HG02885 (cell line): ENCODE results near the gene LTO1.

Experiments
- ATAC-seq: cut with Tn5 transposase; IDR thresholded peaks from one replicate; pipeline ENCODE4 v1.9.1; 2021; ENCODE audit warnings: mild to moderate bottlenecking; ENCODE audit not compliant: unreplicated experiment, poor library complexity

Gene LTO1

GRCh38 chr11:69674886-69675714 is at the start of gene LTO1:
Gene LTO1, minus strand, starts transcription at chr11:69675353. Its CDS starts 114 bp downstream, at chr11:69675239.
- ATAC-seq, result peak; percentile 88

- no peak for ATAC-seq
Observed at GRCh38 chr11:69721745-69722144, 46.6 kb upstream of the LTO1 start.

GRCh38 chr11:69721106-69721505 is 46.0 kb upstream of the LTO1 start:
- ATAC-seq, result no peak

- no peak for ATAC-seq
Observed at GRCh38 chr11:69718912-69719311, 43.8 kb upstream of the LTO1 start.

- ATAC-seq, result no peak
Observed at GRCh38 chr11:69718147-69718546, 43.0 kb upstream of the LTO1 start.

GRCh38 chr11:69716891-69717747 is 42.0 kb upstream of the LTO1 start:
- ATAC-seq, result no peak

GRCh38 chr11:69716099-69716498 is 40.9 kb upstream of the LTO1 start:
- no peak for ATAC-seq

- no peak for ATAC-seq
Observed at GRCh38 chr11:69715446-69715845, 40.3 kb upstream of the LTO1 start.

- no peak for ATAC-seq
Observed at GRCh38 chr11:69711822-69712801, 37.0 kb upstream of the LTO1 start.

GRCh38 chr11:69708736-69709401 is 33.7 kb upstream of the LTO1 start:
- no peak for ATAC-seq

GRCh38 chr11:69707176-69707575 is 32.0 kb upstream of the LTO1 start:
- ATAC-seq, result no peak

- ATAC-seq, result no peak
Observed at GRCh38 chr11:69705901-69706787, 31.0 kb upstream of the LTO1 start.

- no peak for ATAC-seq
Observed at GRCh38 chr11:69705351-69705811, 30.2 kb upstream of the LTO1 start.

- ATAC-seq, result no peak
Observed at GRCh38 chr11:69704508-69705253, 29.5 kb upstream of the LTO1 start.

- ATAC-seq, result no peak
Observed at GRCh38 chr11:69703768-69704507, 28.8 kb upstream of the LTO1 start, which contains the start of gene FGF19. Gene FGF19, minus strand, starts transcription at chr11:69704022. Its CDS starts 146 bp downstream, at chr11:69703876.

- ATAC-seq, result no peak
Observed at GRCh38 chr11:69703453-69703767, 28.3 kb upstream of the LTO1 start.

GRCh38 chr11:69702769-69703452 is 27.8 kb upstream of the LTO1 start:
- ATAC-seq, result no peak
